Mucosa of gallbladder (tissue), 1 donor: ENCODE results near the gene LYSET. TPM values are rescaled to one million over a fixed set of nuclear protein-coding genes. Genes with fewer than 3 reads are reported as not detected.
"Not testable (repeated sequence)": the region's sequence is repeated elsewhere in the genome, so short reads cannot be mapped to it uniquely, and the experiment has no call there.

ENCODE experiments used
- DNase-seq: peaks from one replicate; pipeline ENCODE4 v3.0.0-alpha.2; 2020; ENCODE audit warnings: low spot score
- total RNA-seq: library from RNA; stranded (reverse); gene quantifications from one replicate; pipeline ENCODE4 v1.2.1, GENCODE V29; 2021
- donor health status: DM: no; HTN: no; CAD: no.

LYSET gene
- total RNA-seq = 30.6 TPM

DNA sequence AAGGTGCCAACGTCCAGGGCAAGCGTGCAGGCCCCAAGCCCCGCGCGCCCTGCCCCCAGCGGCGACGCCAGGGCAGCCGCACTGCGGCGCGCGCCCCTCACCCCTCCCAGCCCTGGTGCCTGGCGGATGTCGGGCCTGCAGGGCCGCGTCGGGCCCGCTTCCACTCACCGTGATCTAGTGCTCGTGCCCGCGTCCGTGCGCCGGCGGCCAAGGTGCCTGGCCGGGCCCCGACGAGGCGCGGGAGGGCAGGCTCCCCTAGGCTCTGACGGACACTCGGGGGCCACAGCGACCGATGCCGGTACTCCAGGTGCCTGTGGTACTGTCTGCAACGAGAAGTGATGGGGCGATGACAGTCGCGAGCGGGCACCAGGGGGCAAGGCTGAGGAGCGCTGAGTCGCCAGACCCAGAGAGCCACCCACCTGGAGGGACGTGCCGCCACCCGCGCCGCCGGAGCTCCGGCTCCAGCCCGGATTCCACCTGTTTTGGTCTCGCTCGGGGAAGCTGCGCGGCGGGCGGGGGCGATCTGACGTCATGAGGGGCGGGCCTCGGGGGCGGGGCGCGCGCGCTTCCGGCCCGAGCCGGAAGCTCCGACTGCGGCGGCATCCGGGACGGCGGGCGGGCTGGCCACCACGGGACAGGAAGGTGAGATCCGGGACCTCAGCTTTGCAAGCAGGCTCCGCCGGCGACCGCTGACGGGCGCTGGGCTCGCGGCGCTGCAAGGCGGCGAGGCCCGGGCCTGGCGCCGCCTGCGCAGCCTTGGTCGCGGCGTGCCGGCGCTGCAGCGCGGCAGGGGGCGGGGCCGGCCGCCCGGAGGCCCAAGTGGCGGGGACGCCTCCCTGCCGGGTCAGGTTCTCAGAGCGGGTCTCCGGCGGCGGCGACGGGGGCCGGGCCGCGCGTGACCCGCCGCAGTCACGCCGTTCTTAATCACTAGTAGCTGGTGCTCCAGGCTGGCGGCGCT is at the start of gene LYSET, which contains the start of gene MOAP1:
TSS of gene LYSET (plus strand) at position 927 of the 958 bp plus-strand sequence. CDS start 89 bp downstream, outside the sequence.
TSS of gene MOAP1 (minus strand) at position 507 of the 958 bp plus-strand sequence. CDS start 655 bp downstream, outside the sequence.
- peak; percentile 89 for DNase-seq

DNA sequence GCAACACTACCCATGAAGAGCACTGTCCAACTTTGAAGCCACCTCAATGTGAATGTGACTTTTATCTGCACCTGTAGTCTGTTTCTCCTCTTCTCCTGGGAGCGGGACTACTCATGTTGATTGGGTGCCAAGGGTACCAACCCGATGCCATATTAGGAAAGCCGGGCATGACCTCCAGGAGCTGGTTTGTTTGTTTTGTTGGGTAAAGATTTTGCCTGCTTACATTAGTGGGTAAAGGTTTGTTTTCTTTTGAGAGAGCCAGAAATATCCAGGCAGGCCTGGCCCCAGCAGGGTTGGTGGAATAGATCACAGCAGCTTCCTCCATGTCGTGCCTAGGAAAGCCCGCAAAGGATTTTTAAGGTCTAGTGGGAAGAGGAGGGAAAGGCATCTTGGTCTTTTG is 49.7 kb upstream of the LYSET start:
- peak; percentile 86 for DNase-seq

GRCh38 chr14:93136009-93136408 is 49.1 kb upstream of the LYSET start:
- DNase-seq = no peak

DNA sequence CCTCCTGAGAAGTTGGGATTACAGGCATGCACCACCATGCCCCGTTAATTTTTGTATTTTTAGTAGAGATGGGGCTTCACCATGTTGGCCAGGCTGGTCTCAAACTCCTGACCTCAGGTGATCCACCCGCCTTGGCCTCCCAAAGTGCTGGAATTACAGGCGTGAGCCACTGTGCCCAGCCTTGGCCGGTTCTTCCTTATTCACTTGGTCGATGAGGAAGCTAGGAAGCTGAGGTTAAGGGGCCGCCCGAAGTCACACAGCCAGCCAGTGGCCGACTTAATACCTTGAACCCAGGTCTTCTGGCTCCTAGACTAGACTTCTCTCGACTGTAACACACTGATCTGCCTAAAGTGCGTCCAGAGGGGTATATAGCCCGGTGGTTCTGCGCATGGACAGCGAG is 48.6 kb upstream of the LYSET start:
- DNase-seq = not testable (repeated sequence)

- peak; percentile 85 for DNase-seq
Observed at GRCh38 chr14:93137864-93138263, 47.3 kb upstream of the LYSET start.

- DNase-seq = peak; percentile 23
Observed at GRCh38 chr14:93142854-93143652, 42.1 kb upstream of the LYSET start.

DNA sequence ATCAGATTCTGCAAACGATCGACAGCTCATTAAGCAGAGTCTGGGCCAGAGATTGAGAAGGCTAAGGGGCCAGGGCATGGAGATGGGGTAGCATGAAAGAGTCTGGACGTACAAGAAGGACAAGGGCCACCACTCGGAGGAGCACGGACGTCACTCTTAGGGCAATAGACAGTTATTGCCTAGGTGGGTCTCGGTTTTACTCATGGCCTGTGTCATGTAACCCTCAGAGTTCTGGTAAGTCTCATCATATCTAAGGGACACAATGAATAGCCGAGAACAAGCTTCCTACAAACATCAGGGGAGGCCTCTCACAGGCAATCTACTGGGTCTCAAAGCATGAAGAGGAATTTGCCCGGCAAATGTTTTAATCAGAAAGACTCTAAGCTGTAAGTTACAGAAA is 39.0 kb upstream of the LYSET start:
- no peak for DNase-seq

DNA sequence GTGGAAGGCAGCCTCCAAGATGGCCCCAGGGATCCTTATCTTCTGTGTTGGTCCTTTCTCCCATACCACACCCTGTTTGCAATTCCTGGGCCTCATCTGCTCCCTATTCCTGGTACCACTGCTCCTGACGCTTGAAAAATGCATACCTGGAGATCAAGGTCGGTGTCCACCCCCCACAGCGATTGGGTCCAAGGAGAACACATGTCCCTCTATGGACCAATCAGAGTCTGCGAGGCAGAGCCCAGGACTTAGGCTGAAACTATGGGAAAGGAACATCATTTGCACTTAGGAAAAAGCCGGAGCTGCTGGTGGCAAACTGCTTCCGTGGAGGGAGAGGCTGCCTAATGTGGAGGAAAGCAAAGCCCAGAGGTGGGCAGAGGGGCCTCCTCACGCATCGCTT is 36.1 kb upstream of the LYSET start:
- DNase-seq = no peak

GRCh38 chr14:93150227-93151208 is 34.6 kb upstream of the LYSET start:
- DNase-seq = peak; percentile 88

DNA sequence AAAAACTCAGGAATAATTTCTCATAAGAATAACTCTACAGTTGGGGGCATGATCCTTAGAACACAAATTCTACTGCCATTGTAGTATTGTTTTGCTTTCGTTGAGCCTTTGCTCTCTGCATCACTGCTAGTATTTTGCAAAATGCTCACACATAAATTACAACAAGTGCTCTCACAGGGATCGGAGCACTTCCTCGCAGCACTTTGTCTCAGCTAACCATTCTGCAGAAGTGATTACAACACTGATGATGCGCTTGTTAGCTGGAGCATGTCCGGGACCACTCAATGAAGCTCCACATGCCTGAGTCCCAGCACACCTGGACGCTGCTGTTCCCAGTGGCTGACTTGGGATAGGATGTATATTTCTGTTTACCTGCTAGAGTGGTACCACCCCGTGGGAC is 32.0 kb upstream of the LYSET start:
- no peak for DNase-seq

DNA sequence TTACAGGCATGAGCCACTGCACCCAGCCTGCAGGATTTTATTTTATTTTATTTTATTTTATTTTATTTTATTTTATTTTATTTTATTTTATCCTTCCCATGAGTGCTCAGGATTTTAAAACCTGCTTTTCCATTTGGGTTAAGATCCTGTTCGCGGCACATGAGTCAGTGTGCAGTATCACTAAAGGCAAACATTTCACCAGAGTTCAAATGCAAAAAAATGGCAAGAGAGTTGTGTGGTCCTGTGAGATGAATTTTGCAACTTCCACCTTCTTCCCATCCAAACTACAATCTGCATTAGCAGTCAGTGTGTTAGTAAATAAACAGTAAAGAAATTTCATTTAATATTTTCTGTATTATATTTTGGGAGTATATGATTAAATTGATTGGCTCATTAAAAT is 29.4 kb upstream of the LYSET start:
- no peak for DNase-seq

GRCh38 chr14:93156693-93157369 is 28.3 kb upstream of the LYSET start:
- DNase-seq = no peak

GRCh38 chr14:93158349-93158748 is 26.8 kb upstream of the LYSET start:
- DNase-seq = not testable (repeated sequence)

DNA sequence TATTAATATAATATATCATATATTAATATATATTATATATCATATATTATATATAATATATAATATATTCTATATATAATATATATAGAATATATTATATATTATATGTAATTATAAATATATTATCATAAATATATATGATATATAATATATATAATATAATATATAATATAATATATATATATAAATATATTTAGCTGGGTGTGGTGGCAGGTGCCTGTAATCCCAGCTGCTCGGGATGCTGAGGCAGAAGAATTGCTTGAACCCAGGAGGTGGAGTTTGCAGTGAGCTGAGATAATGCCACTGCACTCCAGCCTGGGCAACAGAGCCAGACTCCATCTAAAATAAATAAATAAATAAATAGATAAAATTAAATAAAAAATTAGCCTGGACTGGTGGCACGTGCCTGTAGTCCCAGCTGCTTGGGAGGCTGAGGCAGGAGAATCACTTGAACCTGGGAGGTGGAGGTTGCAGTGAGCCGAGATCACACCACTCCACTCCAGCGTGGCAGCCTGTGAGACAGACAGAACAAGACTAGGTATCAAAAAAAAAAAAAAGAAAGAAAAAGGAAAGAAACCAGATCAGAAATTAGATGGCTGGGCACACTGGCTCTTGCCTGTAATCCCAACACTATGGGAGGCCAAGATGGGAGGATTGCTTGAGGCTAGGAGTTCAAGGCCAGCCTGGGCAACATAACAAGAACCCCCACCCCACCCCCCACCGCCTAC is 25.3 kb upstream of the LYSET start:
- not testable (repeated sequence) for DNase-seq

DNA sequence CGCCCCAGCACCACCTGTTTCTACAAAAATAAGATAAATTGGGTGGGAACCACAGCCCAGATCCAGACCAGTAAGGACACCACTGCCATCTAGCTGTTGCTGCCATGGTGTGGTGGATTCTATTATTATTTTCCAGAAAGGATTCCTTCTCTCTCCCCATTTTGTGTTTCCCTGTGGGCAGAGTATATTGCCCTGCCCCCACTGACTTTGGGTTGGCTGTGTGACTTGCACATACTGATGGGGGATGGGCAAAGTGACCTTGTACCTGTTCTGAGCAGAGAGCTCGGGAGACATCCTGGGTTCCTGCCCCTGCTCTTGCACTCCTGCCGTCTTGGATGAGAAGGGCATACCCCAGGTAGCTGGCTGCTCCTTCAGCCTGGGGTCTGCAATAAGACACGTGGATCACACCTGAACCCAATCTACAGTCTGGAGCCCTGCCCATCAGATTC is 24.7 kb upstream of the LYSET start:
- no peak for DNase-seq

DNA sequence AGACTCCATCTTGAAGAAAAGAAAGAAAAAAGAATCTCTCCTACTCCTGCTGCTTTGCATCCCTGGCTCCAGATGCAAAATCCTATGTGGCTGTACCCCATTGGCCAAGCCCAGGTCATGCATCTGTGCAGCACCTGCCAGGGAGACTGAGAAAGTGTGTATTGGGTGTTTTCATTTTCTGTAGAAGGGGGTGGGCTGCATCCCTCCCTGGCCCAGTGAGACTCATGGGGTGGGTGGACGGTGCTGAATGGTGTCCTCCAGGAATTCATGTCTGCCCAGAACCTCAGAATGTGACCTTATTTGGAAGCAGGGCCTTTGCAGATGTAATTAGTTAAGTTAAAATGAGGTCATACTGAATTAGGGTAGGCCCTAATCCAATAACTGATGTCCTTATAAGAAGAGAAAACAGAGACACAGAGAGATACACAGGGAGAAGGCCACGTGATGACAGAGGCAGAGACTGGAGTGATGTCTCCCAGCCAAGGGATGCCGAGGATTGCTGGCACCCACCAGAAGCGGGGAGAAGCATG is 23.6 kb upstream of the LYSET start:
- DNase-seq = no peak

- no peak for DNase-seq
Observed at GRCh38 chr14:93163564-93163963, 21.6 kb upstream of the LYSET start.

DNA sequence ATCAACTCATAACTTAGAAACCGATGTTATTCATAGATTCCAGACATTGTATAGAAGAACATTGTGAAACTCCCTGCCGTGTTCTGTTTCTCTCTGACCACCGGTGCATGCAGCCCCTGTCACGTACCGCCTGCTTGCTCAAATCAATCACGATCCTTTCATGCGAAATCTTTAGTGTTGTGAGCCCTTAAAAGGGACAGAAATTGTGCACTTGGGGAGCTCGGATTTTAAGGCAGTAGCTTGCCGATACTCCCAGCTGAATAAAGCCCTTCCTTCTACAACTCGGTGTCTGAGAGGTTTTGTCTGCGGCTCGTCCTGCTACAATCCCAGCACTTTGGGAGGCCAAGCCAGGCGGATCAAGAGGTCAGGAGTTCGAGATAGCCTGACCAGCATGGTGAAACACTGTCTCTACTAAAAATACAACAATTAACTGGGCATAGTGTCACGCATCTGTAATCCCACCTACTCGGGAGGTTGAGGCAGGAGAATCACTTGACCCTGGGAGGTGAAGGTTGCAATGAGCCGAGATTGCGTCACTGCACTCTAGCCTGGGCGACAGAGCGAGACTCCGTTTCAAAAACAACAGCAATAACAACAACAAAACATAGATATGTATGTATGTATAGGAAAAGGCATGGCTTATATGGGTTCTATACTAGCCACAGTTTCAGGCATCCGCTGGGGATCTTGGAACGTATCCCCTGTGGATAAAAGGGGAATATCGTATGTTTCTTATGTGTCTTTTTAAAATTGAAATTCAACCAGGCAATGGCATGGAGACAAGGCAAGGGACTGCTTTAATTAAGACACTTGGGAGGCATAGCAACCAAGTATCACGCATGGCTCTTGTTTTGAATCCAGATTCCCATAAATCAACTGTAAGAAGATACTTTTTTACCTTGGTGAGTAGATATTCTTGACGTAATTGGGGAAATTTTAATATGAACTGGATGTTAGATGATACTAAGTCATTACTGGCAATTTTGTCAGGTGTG is 19.5 kb upstream of the LYSET start:
- not testable (repeated sequence) for DNase-seq
